Measurements from ENCODE around the gene PPP1R14C.

Gene PPP1R14C

GRCh38 chr6:150220634-150221551, 78.0 kb downstream of the PPP1R14C start:
- DNase-seq (no peak), ATAC-seq (no peak)

GRCh38 chr6:150224820-150225219, 82.0 kb downstream of the PPP1R14C start:
- ATAC-seq (no peak), DNase-seq (no peak)

GRCh38 chr6:150227281-150227680, 84.4 kb downstream of the PPP1R14C start:
- DNase-seq (no peak), ATAC-seq (no peak)

GRCh38 chr6:150228072-150228733, 85.4 kb downstream of the PPP1R14C start:
- DNase-seq (no peak), ATAC-seq (no peak)

DNA sequence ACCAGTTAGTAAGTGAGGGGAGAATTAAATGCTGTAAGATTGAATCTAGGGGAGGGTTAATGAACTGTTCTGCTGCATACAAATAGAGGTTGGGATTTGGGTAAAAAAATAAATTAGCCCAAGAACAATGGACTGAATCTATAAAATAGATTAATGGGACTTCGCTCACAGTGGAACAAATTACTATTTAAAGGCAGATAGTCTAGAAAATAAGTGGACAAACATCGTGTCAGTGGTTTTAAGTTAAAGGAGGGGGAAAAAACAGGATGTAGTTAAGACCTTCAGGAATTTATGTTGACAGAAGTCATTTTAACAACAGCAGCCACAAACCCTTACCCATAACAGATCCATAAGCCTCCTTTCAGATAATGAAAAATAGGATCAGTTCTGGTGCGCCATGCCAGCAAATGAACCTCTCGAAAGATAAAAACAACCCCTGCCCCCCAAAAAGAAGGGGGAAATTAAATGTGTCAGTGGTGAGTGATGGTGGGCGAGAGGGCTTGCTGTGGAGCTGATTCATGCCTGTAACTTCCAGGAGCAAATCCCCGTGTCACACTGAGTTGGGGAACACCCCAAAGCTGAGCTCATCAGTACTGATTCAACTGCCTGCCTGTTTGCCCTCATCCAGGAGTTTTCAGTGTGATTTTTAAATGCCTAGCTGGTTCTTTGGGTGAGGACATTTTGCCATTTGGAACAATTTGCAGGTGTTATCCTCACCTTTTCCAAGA, 86.8 kb downstream of the PPP1R14C start:
- peak; percentile 43 for ATAC-seq
- DNase-seq: no peak

DNA sequence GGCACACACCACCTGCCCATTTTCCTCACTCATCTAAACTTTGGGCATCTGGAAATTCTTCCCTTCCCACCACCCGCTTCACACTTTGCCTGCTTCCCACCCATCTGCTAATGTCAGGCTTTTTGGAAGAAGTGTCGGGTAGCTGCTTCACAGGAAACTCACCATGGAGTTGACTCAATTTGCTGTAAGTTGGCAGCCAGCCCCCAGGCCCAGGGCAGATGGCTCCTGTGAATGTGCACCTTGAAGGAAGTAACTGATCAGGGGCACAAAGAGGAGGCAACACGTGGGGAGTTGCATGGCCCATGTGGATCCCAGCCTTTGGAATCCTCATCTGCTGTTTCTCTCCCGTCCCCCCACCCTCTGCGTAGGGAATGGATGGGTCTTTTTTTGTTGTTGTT, 87.3 kb downstream of the PPP1R14C start:
- no peak for ATAC-seq
- no peak for DNase-seq

DNA sequence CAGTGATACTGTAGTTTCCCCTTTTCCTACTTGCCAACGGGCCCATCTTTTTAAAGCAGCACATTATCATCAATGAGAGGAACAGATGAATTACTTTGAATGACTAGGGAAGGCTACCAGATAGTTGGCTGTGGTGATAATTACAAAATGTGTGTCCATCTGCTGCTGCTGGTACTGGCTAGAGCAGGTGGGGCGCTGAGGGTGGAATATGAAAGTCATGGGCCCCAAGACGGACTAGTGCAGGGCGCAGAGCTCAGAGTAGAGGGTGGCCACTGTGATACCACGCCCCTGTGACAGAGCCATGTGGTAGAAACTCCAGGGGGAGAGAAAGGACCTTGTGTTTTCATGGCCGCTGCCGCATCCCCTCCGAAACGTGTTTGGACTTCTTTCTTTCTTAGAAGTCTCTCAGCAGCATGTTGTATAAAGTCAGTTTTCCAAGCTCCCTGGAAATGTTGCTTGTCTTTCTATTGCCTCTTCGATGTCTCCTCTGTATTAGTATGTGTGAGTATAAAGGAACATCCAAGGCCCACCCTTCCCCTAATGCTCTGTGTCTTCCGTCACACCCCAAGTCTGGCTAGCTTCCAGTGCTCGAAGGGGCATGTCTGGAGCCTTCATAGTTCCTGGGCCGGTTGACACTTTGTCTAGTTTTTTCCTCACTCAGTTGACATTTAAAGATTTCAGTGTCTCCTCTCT, 88.1 kb downstream of the PPP1R14C start:
- no peak for DNase-seq

GRCh38 chr6:150231525-150231850, 88.6 kb downstream of the PPP1R14C start:
- DNase-seq: no peak
- ATAC-seq: no peak

More for the DNA sequence above, 88.1 kb downstream of the PPP1R14C start:
- ATAC-seq: no peak

DNA sequence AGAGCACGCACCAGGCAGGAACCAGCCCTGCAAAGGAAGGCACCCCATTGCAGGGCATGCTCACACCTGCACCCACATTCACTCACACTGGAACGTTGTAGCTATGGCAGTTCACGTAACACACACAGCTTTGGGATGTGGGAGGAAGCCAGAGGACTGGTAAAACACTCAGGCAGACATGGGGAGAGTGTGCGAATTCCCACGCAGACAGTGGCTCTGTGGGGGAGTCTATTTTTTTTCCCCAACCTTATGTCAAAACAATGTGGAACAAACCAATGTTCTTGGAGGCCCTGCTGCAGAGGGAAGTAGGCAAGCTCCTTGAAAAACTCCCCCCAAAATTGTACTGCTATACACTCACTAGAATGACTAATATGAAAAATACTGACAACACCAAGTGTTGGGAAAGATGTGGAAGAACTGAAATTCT, 91.0 kb downstream of the PPP1R14C start:
- DNase-seq (no peak), ATAC-seq (no peak)

GRCh38 chr6:150235218-150235617, 92.4 kb downstream of the PPP1R14C start:
- no peak for DNase-seq
- ATAC-seq: no peak

- ATAC-seq (no peak), DNase-seq (no peak)
Measured at GRCh38 chr6:150236114-150236513, 93.3 kb downstream of the PPP1R14C start.

GRCh38 chr6:150236544-150236943, 93.7 kb downstream of the PPP1R14C start:
- no peak for ATAC-seq
- no peak for DNase-seq

DNA sequence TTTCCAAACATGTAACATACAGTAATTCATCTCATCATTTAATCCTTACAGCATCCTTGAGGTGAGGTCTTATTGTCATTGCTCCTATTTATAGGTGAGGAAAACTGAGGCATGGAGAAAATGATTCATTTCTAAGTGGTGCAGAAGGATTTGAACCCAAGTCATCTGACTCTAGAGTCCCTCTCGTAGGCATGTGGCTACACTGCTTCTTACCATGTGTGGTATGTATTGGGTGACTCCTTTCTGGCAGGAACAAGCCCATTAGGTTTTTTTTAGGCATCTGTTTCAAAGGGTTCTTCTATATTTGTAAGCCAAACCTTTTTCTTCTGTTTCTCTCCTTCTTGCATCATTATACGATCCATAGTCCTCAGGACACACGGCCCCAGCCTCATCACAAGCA, 94.8 kb downstream of the PPP1R14C start:
- ATAC-seq (no peak), DNase-seq (no peak)

GRCh38 chr6:150238336-150238741, 95.5 kb downstream of the PPP1R14C start:
- ATAC-seq: no peak
- DNase-seq: no peak

DNA sequence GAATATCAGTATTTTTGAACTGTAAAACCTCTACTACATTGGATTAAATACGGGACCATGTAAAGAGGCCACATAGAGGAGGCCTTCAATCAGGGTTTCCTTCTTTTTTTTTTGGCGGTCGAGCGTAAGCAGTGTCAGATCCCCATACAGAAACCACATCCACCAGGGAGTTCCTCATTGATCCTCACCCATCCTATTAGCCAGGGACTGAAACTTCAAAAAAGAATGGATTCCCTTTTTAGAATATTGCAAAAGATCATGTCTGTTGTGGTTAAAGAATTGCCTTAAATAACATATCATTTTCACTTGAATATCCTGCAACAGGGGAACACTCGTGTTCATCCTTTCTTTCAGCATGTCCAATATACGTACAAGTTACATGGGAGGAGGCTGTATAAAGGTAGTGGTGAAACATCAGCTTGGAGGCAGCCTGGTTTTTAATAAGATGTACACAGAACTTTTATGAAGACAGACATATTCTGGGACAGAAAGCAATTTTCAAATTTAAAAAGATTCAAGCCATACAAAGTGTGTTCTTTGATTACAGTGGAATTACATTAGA, 96.1 kb downstream of the PPP1R14C start:
- no peak for ATAC-seq
- no peak for DNase-seq

GRCh38 chr6:150241756-150242155, 98.9 kb downstream of the PPP1R14C start:
- peak; percentile 81 for ATAC-seq
- DNase-seq: peak; percentile 69

- ATAC-seq (no peak), DNase-seq (no peak)
Measured at GRCh38 chr6:150243620-150244314, 100.9 kb downstream of the PPP1R14C start.

DNA sequence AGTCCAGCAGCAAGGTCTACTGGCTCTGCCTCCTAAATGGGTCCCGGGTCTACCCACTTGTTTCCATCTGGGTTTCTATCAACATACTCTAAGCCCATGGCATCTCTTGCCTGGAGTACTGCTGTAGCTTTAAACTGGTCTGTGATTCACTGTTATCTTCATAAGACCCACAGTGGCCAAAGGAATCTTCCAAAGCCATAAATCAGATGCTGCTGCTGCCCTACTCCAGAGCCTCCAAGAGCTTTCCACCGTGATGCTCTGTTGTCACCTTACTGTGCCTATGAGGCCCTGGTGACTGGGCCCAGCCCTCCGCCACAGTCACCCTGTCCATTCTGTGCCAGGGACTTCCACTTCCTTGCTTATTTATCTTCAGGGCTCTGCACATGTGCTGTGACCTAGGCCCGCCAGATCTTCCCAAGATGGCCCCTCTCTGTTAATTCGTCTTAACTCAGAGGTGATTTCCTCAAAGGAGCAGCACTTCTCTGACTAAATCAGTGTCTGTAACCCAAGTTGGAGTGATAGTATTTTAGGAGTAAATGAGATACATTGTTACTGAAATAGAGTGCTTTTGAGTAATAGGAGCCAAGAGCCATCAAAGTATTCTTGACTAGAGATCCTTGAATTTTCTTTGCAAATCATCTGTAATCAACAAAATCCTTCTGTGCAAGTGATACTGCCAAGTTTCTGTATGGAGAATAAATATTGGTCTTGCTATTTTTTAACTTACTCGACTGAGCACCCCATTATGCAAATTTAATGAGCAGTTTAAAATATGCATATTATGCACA, 102.5 kb downstream of the PPP1R14C start:
- DNase-seq (no peak), ATAC-seq (no peak)

DNA sequence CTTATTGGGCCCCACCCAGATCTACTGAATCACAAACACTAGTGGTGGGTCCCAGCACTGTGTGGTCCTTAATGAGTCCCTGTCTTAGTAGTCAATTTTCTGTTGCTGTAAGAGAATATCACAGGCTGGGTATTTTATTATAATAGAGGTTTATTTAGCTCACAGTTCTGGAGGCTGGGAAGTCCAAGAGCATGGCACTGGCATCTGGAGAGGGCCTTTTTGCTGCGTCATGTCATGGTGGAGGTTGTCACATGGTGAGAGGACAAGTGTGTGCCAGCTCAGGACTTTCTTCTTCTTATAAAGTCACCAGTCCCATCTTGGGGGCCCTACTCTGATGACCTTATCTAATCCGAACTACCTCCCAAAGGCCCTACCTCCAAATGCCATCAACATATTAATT, 105.0 kb downstream of the PPP1R14C start:
- ATAC-seq (no peak), DNase-seq (no peak)

- DNase-seq (no peak), ATAC-seq (no peak)
Measured at GRCh38 chr6:150248300-150248699, 105.5 kb downstream of the PPP1R14C start.

DNA sequence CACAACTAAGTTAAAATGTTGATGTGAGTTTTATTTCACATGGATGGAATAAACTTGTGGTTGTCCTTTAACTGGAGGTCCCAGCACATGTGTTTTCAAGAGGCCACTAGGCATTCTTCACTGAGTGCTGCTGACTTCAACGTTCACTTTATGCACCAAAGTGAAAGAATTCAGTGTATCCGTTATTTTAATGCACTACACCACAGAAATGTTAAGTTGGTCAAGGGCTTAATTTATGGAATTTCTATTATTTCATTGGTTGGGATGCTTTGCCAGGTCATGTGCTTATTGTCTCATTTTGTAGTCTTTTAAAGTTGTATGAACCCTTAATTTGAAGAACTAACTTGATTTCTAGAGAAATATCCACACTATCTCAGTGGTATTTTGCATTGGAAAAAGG, 106.4 kb downstream of the PPP1R14C start:
- DNase-seq (no peak), ATAC-seq (no peak)

Measured in stimulated activated naive CD8-positive, alpha-beta T cell treated with anti-CD3 and anti-CD28 coated beads, Interleukin-15, Interleukin-2, amounts not matched to agents 100 U/mL and 50 U/mL, for 24 hours (primary cell).